ENCODE results near the gene SLC35C1.
"Not testable (repeated sequence)": the region's sequence is repeated elsewhere in the genome, so short reads cannot be mapped to it uniquely, and the experiment has no call there.

Gene SLC35C1

GRCh38 chr11:45810431-45811108 lies 5.6 kb downstream of the SLC35C1 start:
- ATAC-seq (replicated peaks) (no peak), DNase-seq (no peak)
- H3K9me3 Mint-ChIP-seq = no peaks in the 10 kb centered on the region
- peaks cover 13% of the 10 kb centered on the region for H3K36me3 Mint-ChIP-seq (ENCODE audit: insufficient read depth)
- H3K27ac Mint-ChIP-seq = peak overlapping the region in 1 of 2 donors; percentile 68
- no peaks in the 10 kb centered on the region for H3K27me3 Mint-ChIP-seq
- peaks cover 42% of the 10 kb centered on the region in 2 donors for H3K4me1 Mint-ChIP-seq (ENCODE audit: low read depth in 2 of 2)
- peak overlapping the region in 1 of 2 donors; percentile 10 for H3K4me3 Mint-ChIP-seq

GRCh38 chr11:45811109-45811435 lies 6.1 kb downstream of the SLC35C1 start:
- no peak for DNase-seq
- Mint-ChIP-seq H3K4me3 (peak overlapping the region in 1 of 2 donors; percentile 10), H3K27ac (no peak overlapping the region), H3K9me3 (no peaks in the 10 kb centered on the region), H3K4me1 (ENCODE audit: low read depth in 2 of 2) (peaks cover 37 to 39% of the 10 kb centered on the region in 2 donors), H3K36me3 (ENCODE audit: insufficient read depth) (peaks cover 10% of the 10 kb centered on the region), H3K27me3 (no peaks in the 10 kb centered on the region)
- no peak for ATAC-seq (replicated peaks)

- no peak for DNase-seq
- Mint-ChIP-seq H3K4me1 (ENCODE audit: low read depth in 2 of 2) (peaks cover 33% of the 10 kb centered on the region in 2 donors), H3K4me3 (no peak overlapping the region), H3K9me3 (no peaks in the 10 kb centered on the region), H3K27me3 (no peaks in the 10 kb centered on the region), H3K27ac (peak overlapping the region; percentile 28 to 76), H3K36me3 (ENCODE audit: insufficient read depth) (peaks cover 10% of the 10 kb centered on the region)
- ATAC-seq (replicated peaks) = no peak
These were observed 6.8 kb downstream of the SLC35C1 start for GRCh38 chr11:45811571-45812290.

- H3K4me3 Mint-ChIP-seq = no peak overlapping the region
- peak overlapping the region; percentile 76 to 84 for H3K27ac Mint-ChIP-seq
- H3K9me3 Mint-ChIP-seq = no peaks in the 10 kb centered on the region
- H3K4me1 Mint-ChIP-seq (ENCODE audit: low read depth in 2 of 2) = peaks cover 23 to 26% of the 10 kb centered on the region in 2 donors
- DNase-seq (no peak), ATAC-seq (replicated peaks) (no peak)
- peaks cover 10% of the 10 kb centered on the region for H3K36me3 Mint-ChIP-seq (ENCODE audit: insufficient read depth)
- H3K27me3 Mint-ChIP-seq = no peaks in the 10 kb centered on the region
These were observed 7.9 kb downstream of the SLC35C1 start for GRCh38 chr11:45812581-45813548.

- peaks cover 5% of the 10 kb centered on the region for H3K36me3 Mint-ChIP-seq (ENCODE audit: insufficient read depth)
- ATAC-seq (replicated peaks) = no peak
- H3K9me3 Mint-ChIP-seq = no peaks in the 10 kb centered on the region
- no peak for DNase-seq
- H3K27me3 Mint-ChIP-seq = peaks cover 5 to 8% of the 10 kb centered on the region in 2 donors
- peaks cover 3 to 6% of the 10 kb centered on the region in 2 donors for H3K4me1 Mint-ChIP-seq (ENCODE audit: low read depth in 2 of 2)
- peak overlapping the region in 1 of 2 donors; percentile 21 for H3K27ac Mint-ChIP-seq
- H3K4me3 Mint-ChIP-seq = no peak overlapping the region
These were observed 10.8 kb downstream of the SLC35C1 start for GRCh38 chr11:45815747-45816146.

- Mint-ChIP-seq H3K9me3 (no peaks in the 10 kb centered on the region), H3K27me3 (peaks cover 5 to 8% of the 10 kb centered on the region in 2 donors), H3K27ac (no peak overlapping the region), H3K36me3 (ENCODE audit: insufficient read depth) (no peaks in the 10 kb centered on the region), H3K4me1 (ENCODE audit: low read depth in 2 of 2) (peaks cover 3 to 4% of the 10 kb centered on the region in 2 donors), H3K4me3 (no peak overlapping the region)
- ATAC-seq (replicated peaks) (no peak), DNase-seq (no peak)
These were observed 11.7 kb downstream of the SLC35C1 start for GRCh38 chr11:45816614-45817013.

- no peak overlapping the region for H3K4me3 Mint-ChIP-seq
- H3K9me3 Mint-ChIP-seq = no peaks in the 10 kb centered on the region
- peaks cover 5 to 8% of the 10 kb centered on the region in 2 donors for H3K27me3 Mint-ChIP-seq
- no peaks in the 10 kb centered on the region for H3K36me3 Mint-ChIP-seq (ENCODE audit: insufficient read depth)
- peaks cover 2 to 3% of the 10 kb centered on the region in 2 donors for H3K4me1 Mint-ChIP-seq (ENCODE audit: low read depth in 2 of 2)
- ATAC-seq (replicated peaks) = no peak
- DNase-seq = no peak
- no peak overlapping the region for H3K27ac Mint-ChIP-seq
These were observed 12.2 kb downstream of the SLC35C1 start for GRCh38 chr11:45817191-45817590.

- peaks cover 0 to 3% of the 10 kb centered on the region in 2 donors for H3K4me1 Mint-ChIP-seq (ENCODE audit: low read depth in 2 of 2)
- no peaks in the 10 kb centered on the region for H3K36me3 Mint-ChIP-seq (ENCODE audit: insufficient read depth)
- H3K9me3 Mint-ChIP-seq = no peaks in the 10 kb centered on the region
- DNase-seq (no peak), ATAC-seq (replicated peaks) (no peak)
- peaks cover 5 to 8% of the 10 kb centered on the region in 2 donors for H3K27me3 Mint-ChIP-seq
- no peak overlapping the region for H3K4me3 Mint-ChIP-seq
- no peak overlapping the region for H3K27ac Mint-ChIP-seq
These were observed 14.1 kb downstream of the SLC35C1 start for GRCh38 chr11:45818961-45819605.

GRCh38 chr11:45820211-45820857 lies 15.4 kb downstream of the SLC35C1 start:
- H3K36me3 Mint-ChIP-seq (ENCODE audit: insufficient read depth) = no peaks in the 10 kb centered on the region
- peaks cover 5 to 12% of the 10 kb centered on the region in 2 donors for H3K27me3 Mint-ChIP-seq
- H3K27ac Mint-ChIP-seq = no peak overlapping the region
- H3K9me3 Mint-ChIP-seq = no peaks in the 10 kb centered on the region
- H3K4me3 Mint-ChIP-seq = no peak overlapping the region
- ATAC-seq (replicated peaks) (no peak), DNase-seq (no peak)
- peaks cover 0 to 3% of the 10 kb centered on the region in 2 donors for H3K4me1 Mint-ChIP-seq (ENCODE audit: low read depth in 2 of 2)

- not testable (repeated sequence) for H3K4me3 Mint-ChIP-seq; ATAC-seq (replicated peaks); H3K27ac Mint-ChIP-seq; H3K9me3 Mint-ChIP-seq; DNase-seq; H3K36me3 Mint-ChIP-seq (ENCODE audit: insufficient read depth); H3K4me1 Mint-ChIP-seq (ENCODE audit: low read depth in 2 of 2)
- peaks cover 17 to 50% of the 10 kb centered on the region in 2 donors for H3K27me3 Mint-ChIP-seq
These were observed 21.5 kb downstream of the SLC35C1 start for GRCh38 chr11:45826492-45826891.

- no peaks in the 10 kb centered on the region for H3K4me1 Mint-ChIP-seq (ENCODE audit: low read depth in 2 of 2)
- no peak overlapping the region for H3K27ac Mint-ChIP-seq
- no peak overlapping the region for H3K4me3 Mint-ChIP-seq
- H3K36me3 Mint-ChIP-seq (ENCODE audit: insufficient read depth) = no peaks in the 10 kb centered on the region
- H3K27me3 Mint-ChIP-seq = peaks cover 17 to 50% of the 10 kb centered on the region in 2 donors
- no peaks in the 10 kb centered on the region for H3K9me3 Mint-ChIP-seq
- DNase-seq = no peak
- no peak for ATAC-seq (replicated peaks)
These were observed 22.2 kb downstream of the SLC35C1 start for GRCh38 chr11:45827123-45827522.

- H3K4me1 Mint-ChIP-seq (ENCODE audit: low read depth in 2 of 2) = peaks cover 5% of the 10 kb centered on the region in 2 donors
- ATAC-seq (replicated peaks) = no peak
- H3K9me3 Mint-ChIP-seq = no peaks in the 10 kb centered on the region
These were observed 24.0 kb downstream of the SLC35C1 start for GRCh38 chr11:45828996-45829395.

More at GRCh38 chr11:45828996-45829395, 24.0 kb downstream of the SLC35C1 start:
- Mint-ChIP-seq H3K27me3 (peaks cover 17 to 50% of the 10 kb centered on the region in 2 donors), H3K36me3 (ENCODE audit: insufficient read depth) (no peaks in the 10 kb centered on the region), H3K27ac (no peak overlapping the region), H3K4me3 (no peak overlapping the region)
- no peak for DNase-seq
